H1 (cell line): Measurements from ENCODE around the gene GDI2. TPM values are rescaled to one million over a fixed set of nuclear protein-coding genes. Genes with fewer than 3 reads are reported as not detected.

Experiments
- CTCF ChIA-PET: fragments of 300-600 bp; sonication (Branson Sonifier 250); formaldehyde crosslinking; loops from one replicate; lab custom pipeline; 2021; ENCODE audit not compliant: partially characterized antibody; lab: Charles Lee
- POLR2A ChIA-PET: fragments of 300-600 bp; sonication (Branson Sonifier 250); formaldehyde crosslinking; loops from one replicate; lab custom pipeline; 2021; ENCODE audit warnings: inconsistent platforms; ENCODE audit not compliant: partially characterized antibody; lab: Charles Lee
- DNase-seq, 2 experiments: peaks; one replicate each; pipeline versions ENCODE4 v3.0.0 to v3.0.0-alpha.2; 2010 to 2022; ENCODE audit warnings: low spot score in 2 of 2, low read depth in 1 of 2, mixed read lengths in 1 of 2
- FAIRE-seq: peaks from 2 replicates; lab custom pipeline; 2011; peaks lifted over from hg19 to GRCh38; lab: Jason Lieb, UNC
- H2AFZ ChIP-seq: 2 replicates; pipeline ENCODE4 v1.8.1; 2012; ENCODE audit warnings: low read length, inconsistent platforms
- H2AK5ac ChIP-seq: 2 replicates; pipeline ENCODE4 v1.6.1; 2013; ENCODE audit warnings: low read depth, low read length
- H2BK120ac ChIP-seq: replicated peaks from 2 replicates; pipeline ENCODE3; 2013; ENCODE audit warnings: low read depth, low read length, inconsistent platforms
- H2BK12ac ChIP-seq: 2 replicates; pipeline ENCODE4 v1.6.1; 2013; ENCODE audit warnings: low read depth, low read length
- H2BK15ac ChIP-seq: 2 replicates; pipeline ENCODE4 v1.6.1; 2013; ENCODE audit warnings: low read length
- H2BK20ac ChIP-seq: 2 replicates; pipeline ENCODE4 v1.6.1; 2013; ENCODE audit warnings: low read length
- H2BK5ac ChIP-seq: 2 replicates; pipeline ENCODE4 v1.6.1; 2013; ENCODE audit warnings: low read depth, low read length
- H3K14ac ChIP-seq: 2 replicates; pipeline ENCODE4 v1.6.1; 2013; ENCODE audit warnings: inconsistent platforms; ENCODE audit not compliant: insufficient read length
- H3K18ac ChIP-seq: 2 replicates; pipeline ENCODE4 v1.6.1; 2013; ENCODE audit warnings: low read length; ENCODE audit errors: extremely low read depth
- H3K23ac ChIP-seq: 2 replicates; pipeline ENCODE4 v1.6.1; 2013; ENCODE audit warnings: inconsistent platforms; ENCODE audit not compliant: insufficient read length
- H3K23me2 ChIP-seq: 2 replicates; pipeline ENCODE4 v1.6.1; 2013; ENCODE audit warnings: low read depth, low read length
- H3K27ac ChIP-seq: 2 replicates; pipeline ENCODE4 v1.6.1; 2011; ENCODE audit warnings: low read depth, low read length, inconsistent platforms
- H3K27me3 ChIP-seq, 4 experiments: replicated peaks in 1 of 4; 1 replicate in 1 of 4; 2 replicates in 3 of 4; pipeline versions ENCODE4 v1.6.1 to v1.8.1; 2011 to 2013; ENCODE audit warnings: low read length in 3 of 4, mild to moderate bottlenecking in 3 of 4, inconsistent platforms in 2 of 4, mixed read lengths in 2 of 4, moderate library complexity in 1 of 4; ENCODE audit not compliant: control insufficient read depth in 3 of 4, insufficient read depth in 3 of 4; ENCODE audit errors: extremely low read depth in 1 of 4
- H3K36me3 ChIP-seq, 4 experiments: 2 replicates each; pipeline versions ENCODE4 v1.6.1 to v1.8.1; 2011 to 2013; ENCODE audit warnings: mild to moderate bottlenecking in 4 of 4, low read length in 3 of 4, moderate library complexity in 2 of 4, control low read depth in 1 of 4, inconsistent platforms in 1 of 4; ENCODE audit not compliant: insufficient read depth in 4 of 4, control insufficient read depth in 2 of 4
- H3K4ac ChIP-seq: replicated peaks from 2 replicates; pipeline ENCODE3; 2013; ENCODE audit warnings: low read length, low read depth, mixed read lengths, inconsistent platforms; ENCODE audit not compliant: insufficient read length
- H3K4me1 ChIP-seq, 4 experiments: replicated peaks in 1 of 4; 1 replicate in 1 of 4; 2 replicates in 3 of 4; pipeline versions ENCODE4 v1.6.1 to v1.8.1; 2011 to 2013; ENCODE audit warnings: low read length in 3 of 4, inconsistent platforms in 2 of 4, mixed read lengths in 1 of 4; ENCODE audit not compliant: insufficient read depth in 4 of 4, control insufficient read depth in 3 of 4
- H3K4me2 ChIP-seq, 2 experiments: 2 replicates each; pipeline versions ENCODE4 v1.6.1 to v1.8.1; 2011 to 2013; ENCODE audit warnings: low read depth in 2 of 2, low read length in 2 of 2, control low read depth in 1 of 2, inconsistent platforms in 1 of 2, mild to moderate bottlenecking in 1 of 2; ENCODE audit not compliant: insufficient read depth in 1 of 2
- H3K4me3 ChIP-seq, 4 experiments: fragments of 200-600, 300-600 bp in 1 of 4; sonication (generic), shearing (Covaris generic), sonication (Bioruptor Twin) in 1 of 4; 2 replicates each; pipeline versions ENCODE4 v1.5.1 to v1.8.1; 2011 to 2016; ENCODE audit warnings: low read length in 4 of 4, low read depth in 3 of 4, control low read depth in 2 of 4, inconsistent platforms in 2 of 4, mild to moderate bottlenecking in 2 of 4, mixed read lengths in 1 of 4, moderate library complexity in 1 of 4; ENCODE audit not compliant: insufficient read depth in 2 of 4; ENCODE audit errors: extremely low read depth in 1 of 4
- H3K56ac ChIP-seq: replicated peaks from 2 replicates; pipeline ENCODE3; 2013; ENCODE audit warnings: low read depth, mild to moderate bottlenecking, mixed read lengths, low read length, inconsistent platforms; ENCODE audit not compliant: insufficient read length
- H3K79me1 ChIP-seq: 2 replicates; pipeline ENCODE4 v1.6.1; 2013; ENCODE audit warnings: low read depth, low read length, control low read depth
- H3K79me2 ChIP-seq, 2 experiments: 2 replicates each; pipeline versions ENCODE4 v1.6.1 to v1.8.1; 2012 to 2013; ENCODE audit warnings: low read length in 2 of 2, mild to moderate bottlenecking in 2 of 2, inconsistent platforms in 1 of 2; ENCODE audit not compliant: insufficient read depth in 2 of 2, control insufficient read depth in 1 of 2
- H3K9ac ChIP-seq, 4 experiments: replicated peaks in 1 of 4; 1 replicate in 1 of 4; 2 replicates in 3 of 4; pipeline versions ENCODE4 v1.6.1 to v1.8.1; 2011 to 2013; ENCODE audit warnings: low read depth in 3 of 4, low read length in 3 of 4, control low read depth in 2 of 4, mild to moderate bottlenecking in 2 of 4, moderate library complexity in 2 of 4, inconsistent platforms in 1 of 4; ENCODE audit errors: extremely low read depth in 1 of 4
- H3K9me3 ChIP-seq, 2 experiments: 2 replicates each; pipeline versions ENCODE4 v1.6.1 to v1.8.1; 2012 to 2013; ENCODE audit warnings: mild to moderate bottlenecking in 2 of 2, moderate library complexity in 2 of 2, control low read depth in 1 of 2, inconsistent platforms in 1 of 2, low read depth in 1 of 2, low read length in 1 of 2, mixed read lengths in 1 of 2; ENCODE audit not compliant: insufficient read depth in 2 of 2
- H4K20me1 ChIP-seq, 2 experiments: replicated peaks in 1 of 2; 2 replicates each; pipeline versions ENCODE3 to v1.8.1; 2011 to 2013; ENCODE audit warnings: inconsistent platforms in 2 of 2, low read length in 2 of 2, mild to moderate bottlenecking in 1 of 2; ENCODE audit not compliant: insufficient read depth in 2 of 2, control insufficient read depth in 1 of 2
- H4K5ac ChIP-seq: 2 replicates; pipeline ENCODE4 v1.6.1; 2013; ENCODE audit warnings: low read length, low read depth, mixed read lengths, inconsistent platforms; ENCODE audit not compliant: insufficient read length
- H4K8ac ChIP-seq: 2 replicates; pipeline ENCODE4 v1.8.0; 2013; ENCODE audit warnings: mild to moderate bottlenecking, moderate library complexity, low read length, inconsistent platforms; ENCODE audit not compliant: insufficient read depth; ENCODE audit errors: extremely low read depth
- H4K91ac ChIP-seq: replicated peaks from 2 replicates; pipeline ENCODE3; 2013; ENCODE audit warnings: low read length, mixed read lengths, inconsistent platforms; ENCODE audit not compliant: insufficient read length
- BCL11A ChIP-seq, 2 experiments: IDR thresholded peaks; one replicate each; pipeline ENCODE4 v1.6.1; 2011; ENCODE audit warnings: low read depth in 2 of 2, low read length in 2 of 2, mild to moderate bottlenecking in 2 of 2
- BRCA1 ChIP-seq: IDR thresholded peaks from 2 replicates; pipeline ENCODE4 v1.6.1; 2012; ENCODE audit warnings: low read depth, low read length, improper control_type of control experiment
- CBX8 ChIP-seq: fragments of 300-800, 300-1000 bp; sonication (generic); IDR thresholded peaks from 2 replicates; pipeline ENCODE4 v1.7.1; 2016; ENCODE audit warnings: low read depth, low read length, borderline replicate concordance
- CEBPB ChIP-seq: IDR thresholded peaks from 2 replicates; pipeline ENCODE4 v1.6.1; 2012; ENCODE audit warnings: low read depth, low read length
- EP300 ChIP-seq, 2 experiments: IDR thresholded peaks; 1 replicate in 1 of 2; 2 replicates in 1 of 2; pipeline ENCODE4 v1.6.1; 2011 to 2012; ENCODE audit warnings: low read depth in 2 of 2, low read length in 2 of 2, mild to moderate bottlenecking in 2 of 2, borderline replicate concordance in 1 of 2, inconsistent platforms in 1 of 2, moderate library complexity in 1 of 2
- JUN ChIP-seq: IDR thresholded peaks from 2 replicates; pipeline ENCODE4 v1.6.1; 2011; ENCODE audit warnings: low read depth, mild to moderate bottlenecking, improper control_type of control experiment, low read length
- RFX5 ChIP-seq: IDR thresholded peaks from 2 replicates; pipeline ENCODE4 v1.6.1; 2011; ENCODE audit warnings: low read depth, low read length, improper control_type of control experiment, borderline replicate concordance
- SIN3A ChIP-seq, 2 experiments: IDR thresholded peaks in 1 of 2; conservative IDR thresholded peaks in 1 of 2; 2 replicates each; pipeline ENCODE4 v1.6.1; 2011 to 2012; ENCODE audit warnings: low read length in 2 of 2, improper control_type of control experiment in 1 of 2, low read depth in 1 of 2, mild to moderate bottlenecking in 1 of 2
- SIX5 ChIP-seq: IDR thresholded peaks from 2 replicates; pipeline ENCODE4 v1.6.1; 2011; ENCODE audit warnings: mild to moderate bottlenecking, low read depth, low read length
- SP1 ChIP-seq: IDR thresholded peaks from 2 replicates; pipeline ENCODE4 v1.6.1; 2011; ENCODE audit warnings: low read depth, low read length
- TAF7 ChIP-seq: optimal IDR thresholded peaks from 2 replicates; pipeline ENCODE3; 2011; ENCODE audit warnings: low read depth, mild to moderate bottlenecking, inconsistent platforms, low read length, moderate library complexity, borderline replicate concordance
- TBP ChIP-seq: IDR thresholded peaks from 2 replicates; pipeline ENCODE4 v1.6.1; 2011; ENCODE audit warnings: low read depth, low read length, improper control_type of control experiment
- YY1 ChIP-seq: IDR thresholded peaks from 2 replicates; pipeline ENCODE4 v1.6.1; 2011; ENCODE audit warnings: low read depth, mild to moderate bottlenecking, low read length
- WGBS, 2 experiments: shearing (Covaris generic) in 1 of 2; methylation state at CpG; one replicate each; pipeline versions ENCODE4 v1.1.6 to v1.1.7; 2013 to 2015; ENCODE audit warnings: low lambda C conversion rate in 2 of 2, mixed read lengths in 2 of 2, inconsistent platforms in 1 of 2, low coverage in 1 of 2, missing lambda C conversion rate in 1 of 2; ENCODE audit not compliant: insufficient replicate concordance in 2 of 2, insufficient coverage in 1 of 2, insufficient read length in 1 of 2; ENCODE audit errors: extremely low coverage in 1 of 2, missing lambda C conversion rate in 1 of 2; 5-methylcytosine and 5-hydroxymethylcytosine counted together
- polyA plus RNA-seq, 7 experiments: library from polyadenylated mRNA; depleted of rRNA in 3 of 7; stranded (reverse) in 5 of 7; unstranded in 2 of 7; fragments of >200 nt in 5 of 7; fragments of 200-250 nt in 2 of 7; gene quantifications; 1 replicate in 5 of 7; 2 replicates in 1 of 7; 4 replicates in 1 of 7; pipeline versions ENCODE4 v1.2.1 to v1.2.3, GENCODE V29; 2011 to 2013; ENCODE audit warnings: missing spikeins in 2 of 7, mixed read lengths in 2 of 7
- total RNA-seq: library from RNA; stranded (reverse); fragmentation: NEBNext Ultra II Directional; extraction: Animal tissue kit (Norgen Biotek cat#: 25700); gene quantifications from 2 replicates; pipeline ENCODE4 v1.2.1, GENCODE V29; 2021

GDI2 gene
- total and polyA plus RNA-seq, 2 of the 8 experiments (the other 6 are each of a cell fraction or from before 2014, with no cell fraction given): 168 to 385 TPM

DNA sequence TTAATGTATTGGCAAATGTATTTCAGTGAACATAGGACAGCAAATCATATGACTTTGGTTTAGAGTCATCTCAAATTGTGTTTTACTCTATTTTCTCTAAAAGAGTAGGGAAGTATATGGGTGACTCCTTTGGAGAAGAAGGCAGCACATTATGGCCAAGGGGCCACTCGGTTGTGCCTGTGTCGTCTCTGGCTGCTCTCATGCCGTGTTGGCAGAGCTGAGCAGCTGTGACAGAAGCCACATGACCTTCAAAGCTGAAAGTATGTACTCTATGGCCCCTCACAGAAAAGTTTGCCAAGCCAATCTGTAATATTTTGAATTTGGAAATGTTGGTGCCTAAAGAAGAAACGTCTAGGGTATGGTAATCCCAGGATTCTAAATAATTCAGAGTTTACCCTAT lies 81.1 kb downstream of the GDI2 start:
- no peak overlapping the region for H3K14ac ChIP-seq
- no peak overlapping the region for H4K91ac ChIP-seq
- POLR2A ChIA-PET: no interaction called here
- no peak overlapping the region for H2BK5ac ChIP-seq
- no peaks in the 10 kb centered on the region for H3K79me2 ChIP-seq
- H2AFZ ChIP-seq: no peak overlapping the region
- no peak overlapping the region for H3K9ac ChIP-seq
- H4K8ac ChIP-seq: no peak overlapping the region
- 84% methylated on average over 4 of the region's 4 CpGs; no CpG with 5 or more reads in 1 of the 2 experiments for WGBS, 2 experiments
- H3K4ac ChIP-seq: no peak overlapping the region
- CTCF ChIA-PET: interaction anchor here (0.9 to 1.0 kb wide), 2 partner anchors 30 to 291 kb away, joined by 3 read pairs; no protein-coding TSS in a partner anchor
- H3K56ac ChIP-seq: no peak overlapping the region
- no peak overlapping the region for H2BK15ac ChIP-seq
- FAIRE-seq: no peak
- peaks cover 0 to 3% of the 10 kb centered on the region in 2 experiments for H4K20me1 ChIP-seq
- no peak overlapping the region for H3K18ac ChIP-seq
- no peaks in the 10 kb centered on the region for H3K4me1 ChIP-seq
- no peak overlapping the region for H3K23ac ChIP-seq
- H2BK20ac ChIP-seq: no peak overlapping the region
- TF ChIP-seq SIX5: no peak
- no peak for TF ChIP-seq SIN3A (conservative IDR thresholded peaks at IDR 0.05 in 1 of 2, IDR thresholded peaks at IDR 0.05 in 1 of 2; ENCODE audit: low read depth in 1 of 2, low read length in 2 of 2)
- no peak for TF ChIP-seq TBP
- no peak for TF ChIP-seq YY1
- no peak for TF ChIP-seq JUN
- TF ChIP-seq CEBPB: no peak
- TF ChIP-seq SP1: no peak
- no peak for TF ChIP-seq BCL11A (IDR thresholded peaks at IDR 0.05; ENCODE audit: low read depth in 2 of 2, low read length in 2 of 2)
- TF ChIP-seq CBX8: no peak
- no peak for TF ChIP-seq BRCA1
- TF ChIP-seq EP300 (IDR thresholded peaks at IDR 0.05; ENCODE audit: borderline replicate concordance in 1 of 2, low read depth in 2 of 2, low read length in 2 of 2): no peak
- TF ChIP-seq TAF7: no peak
- no peak for TF ChIP-seq RFX5
- no peak for DNase-seq
- H3K36me3 ChIP-seq: peaks cover 14 to 33% (median 24%) of the 10 kb centered on the region in 4 experiments
- H3K23me2 ChIP-seq: no peaks in the 10 kb centered on the region
- H3K4me2 ChIP-seq: no peak overlapping the region
- H3K79me1 ChIP-seq: no peaks in the 10 kb centered on the region; the same call in 1 of the 2 replicates
- no peaks in the 10 kb centered on the region for H3K27me3 ChIP-seq
- H4K5ac ChIP-seq: no peak overlapping the region
- H2AK5ac ChIP-seq: no peak overlapping the region
- H2BK120ac ChIP-seq: no peak overlapping the region
- H3K4me3 ChIP-seq: no peak overlapping the region
- H2BK12ac ChIP-seq: no peak overlapping the region
- H3K27ac ChIP-seq: no peak overlapping the region
- H3K9me3 ChIP-seq: no peaks in the 10 kb centered on the region; a peak in 1 of 4 replicates
